ENCODE data around the gene ATPAF1.

ATPAF1 gene

DNA sequence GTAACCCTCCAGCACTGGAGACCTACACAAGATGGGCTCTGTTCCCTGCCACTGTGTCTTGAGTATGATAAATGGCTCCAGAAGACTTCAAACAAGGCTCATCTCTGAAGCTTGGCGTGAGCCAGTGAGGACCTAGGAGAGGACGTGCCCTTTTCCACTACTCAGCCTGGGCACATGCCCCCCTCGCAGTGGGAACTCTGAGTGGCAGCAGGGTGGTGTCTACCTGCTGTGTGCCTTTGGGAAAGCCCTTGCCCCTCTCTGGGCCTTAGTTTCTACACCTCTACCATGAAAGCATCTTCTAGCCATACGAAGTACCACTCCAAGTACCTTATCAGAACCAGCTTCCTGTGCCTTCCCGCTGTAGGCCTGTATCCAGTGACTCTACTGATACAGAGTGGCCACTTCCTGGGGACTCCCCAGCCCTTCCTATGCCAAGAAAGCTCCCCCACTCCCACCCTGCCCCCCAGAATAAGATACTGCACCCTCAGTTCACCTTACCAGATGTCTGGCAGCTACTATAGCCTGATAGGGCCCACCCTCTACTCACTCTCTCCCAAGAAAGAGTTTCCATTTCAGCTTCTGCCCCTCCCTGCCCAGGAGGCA is 48.4 kb downstream of the ATPAF1 start:
- Histone ChIP-seq H3K9me3 (ENCODE audit: control insufficient read depth, low read depth, low read length) (no peaks in the 10 kb centered on the region), H3K4me3 (ENCODE audit: low read length) (no peak overlapping the region), H3K27me3 (ENCODE audit: control insufficient read depth, insufficient read depth, low read length) (peaks cover 15% of the 10 kb centered on the region), H3K9ac (ENCODE audit: low read length) (no peak overlapping the region), H3K27ac (ENCODE audit: low read length) (no peak overlapping the region), H3K36me3 (ENCODE audit: control insufficient read depth, low read depth, low read length) (no peaks in the 10 kb centered on the region), H3K4me1 (ENCODE audit: control insufficient read depth, low read depth, low read length) (peaks cover 8% of the 10 kb centered on the region)

DNA sequence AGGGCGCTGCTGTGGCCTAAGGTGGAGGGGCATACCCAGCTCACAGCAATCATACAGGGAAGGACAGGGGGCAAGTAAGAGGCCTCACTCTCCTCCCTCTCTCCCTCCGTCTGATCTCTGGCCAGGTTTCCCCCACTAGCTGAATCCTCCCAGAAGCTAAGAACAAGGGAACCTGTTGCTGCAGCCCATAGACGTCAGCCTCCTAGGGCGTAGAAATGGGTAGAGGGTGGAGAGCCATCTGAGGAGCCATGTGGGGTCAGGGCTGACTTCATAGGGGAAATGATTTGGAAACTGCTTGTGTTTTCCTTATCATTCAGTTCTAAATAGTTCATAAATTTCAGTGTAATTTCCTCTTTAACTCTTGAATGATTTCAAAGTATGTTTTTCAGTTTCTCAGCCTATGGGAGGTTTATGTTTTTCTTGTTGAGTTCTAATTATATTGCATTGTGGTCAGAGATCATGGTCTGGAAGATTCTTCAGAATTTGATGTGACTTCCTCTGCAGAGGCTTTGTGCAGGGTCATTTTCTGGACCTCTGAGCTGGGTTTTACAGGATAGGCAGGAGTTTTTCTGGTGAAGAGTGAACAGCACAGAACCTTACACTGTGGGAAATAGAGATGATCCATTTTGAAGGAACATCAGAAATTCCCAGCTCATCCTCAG is 49.3 kb downstream of the ATPAF1 start:
- peaks cover 15% of the 10 kb centered on the region for H3K27me3 ChIP-seq (ENCODE audit: control insufficient read depth, insufficient read depth, low read length)
- no peak overlapping the region for H3K4me3 ChIP-seq (ENCODE audit: low read length)
- H3K27ac ChIP-seq (ENCODE audit: low read length): no peak overlapping the region
- H3K9me3 ChIP-seq (ENCODE audit: control insufficient read depth, low read depth, low read length): no peaks in the 10 kb centered on the region
- peaks cover 17% of the 10 kb centered on the region for H3K4me1 ChIP-seq (ENCODE audit: control insufficient read depth, low read depth, low read length)
- H3K9ac ChIP-seq (ENCODE audit: low read length): no peak overlapping the region
- H3K36me3 ChIP-seq (ENCODE audit: control insufficient read depth, low read depth, low read length): no peaks in the 10 kb centered on the region

DNA sequence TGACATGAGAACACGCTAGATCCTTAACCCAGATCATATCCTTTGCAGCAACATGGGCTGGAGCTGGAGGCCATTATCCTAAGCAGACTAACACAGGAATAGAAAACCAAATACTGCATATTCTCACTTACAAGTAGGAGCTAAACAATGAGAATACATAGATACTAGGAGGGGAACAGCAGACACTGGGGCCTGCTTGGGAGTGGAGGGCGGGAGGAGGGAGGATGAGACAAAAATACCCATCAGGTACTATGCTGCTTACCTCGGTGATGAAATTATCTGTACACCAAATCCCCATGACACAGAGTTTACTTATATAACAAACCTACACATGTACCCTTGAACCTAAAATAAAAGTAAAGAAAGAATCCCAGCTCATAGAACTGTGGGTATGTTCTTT is 50.3 kb downstream of the ATPAF1 start:
- Histone ChIP-seq H3K9ac (ENCODE audit: low read length) (no peak overlapping the region), H3K27ac (ENCODE audit: low read length) (no peak overlapping the region), H3K4me1 (ENCODE audit: control insufficient read depth, low read depth, low read length) (peaks cover 25% of the 10 kb centered on the region), H3K4me3 (ENCODE audit: low read length) (no peak overlapping the region), H3K9me3 (ENCODE audit: control insufficient read depth, low read depth, low read length) (no peaks in the 10 kb centered on the region), H3K36me3 (ENCODE audit: control insufficient read depth, low read depth, low read length) (no peaks in the 10 kb centered on the region), H3K27me3 (ENCODE audit: control insufficient read depth, insufficient read depth, low read length) (peaks cover 15% of the 10 kb centered on the region)

DNA sequence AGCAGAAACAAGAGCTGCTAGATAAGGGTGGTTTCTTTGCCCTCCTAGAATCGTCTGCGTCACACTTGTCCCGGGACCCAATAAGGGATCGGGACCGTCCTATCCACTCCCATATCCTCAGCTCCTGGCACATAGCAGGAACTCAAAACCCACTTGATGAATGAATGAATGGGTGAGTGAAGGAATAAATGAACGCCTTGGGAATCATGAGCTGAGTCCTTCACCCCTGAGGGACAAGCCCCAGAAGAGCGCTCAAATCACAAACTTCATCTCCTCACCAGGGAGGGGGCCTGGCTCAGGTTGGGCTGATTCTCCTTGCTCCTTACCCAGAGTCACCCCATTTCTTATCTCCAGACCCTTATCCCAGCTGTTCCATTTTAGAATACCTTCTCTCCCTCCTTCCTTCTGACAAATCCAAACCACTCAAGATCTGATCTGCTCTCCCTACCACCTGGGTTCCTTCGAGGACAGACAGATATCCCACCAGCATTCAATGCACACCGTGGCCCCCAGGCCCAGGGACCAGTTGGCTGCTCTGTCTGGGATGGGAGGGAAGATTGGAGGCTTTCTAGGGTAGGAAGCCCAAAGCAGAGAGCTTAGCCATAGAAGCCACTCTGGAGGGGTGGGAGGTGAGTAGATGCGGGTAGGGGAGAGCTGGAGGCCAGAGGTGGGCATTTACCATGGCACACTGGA is 50.9 kb downstream of the ATPAF1 start:
- Histone ChIP-seq H3K4me3 (ENCODE audit: low read length) (peak overlapping the region; percentile 72), H3K4me1 (ENCODE audit: control insufficient read depth, low read depth, low read length) (peaks cover 25% of the 10 kb centered on the region), H3K27me3 (ENCODE audit: control insufficient read depth, insufficient read depth, low read length) (peaks cover 15% of the 10 kb centered on the region), H3K9me3 (ENCODE audit: control insufficient read depth, low read depth, low read length) (no peaks in the 10 kb centered on the region), H3K36me3 (ENCODE audit: control insufficient read depth, low read depth, low read length) (no peaks in the 10 kb centered on the region), H3K27ac (ENCODE audit: low read length) (no peak overlapping the region), H3K9ac (ENCODE audit: low read length) (peak overlapping the region; percentile 58)

DNA sequence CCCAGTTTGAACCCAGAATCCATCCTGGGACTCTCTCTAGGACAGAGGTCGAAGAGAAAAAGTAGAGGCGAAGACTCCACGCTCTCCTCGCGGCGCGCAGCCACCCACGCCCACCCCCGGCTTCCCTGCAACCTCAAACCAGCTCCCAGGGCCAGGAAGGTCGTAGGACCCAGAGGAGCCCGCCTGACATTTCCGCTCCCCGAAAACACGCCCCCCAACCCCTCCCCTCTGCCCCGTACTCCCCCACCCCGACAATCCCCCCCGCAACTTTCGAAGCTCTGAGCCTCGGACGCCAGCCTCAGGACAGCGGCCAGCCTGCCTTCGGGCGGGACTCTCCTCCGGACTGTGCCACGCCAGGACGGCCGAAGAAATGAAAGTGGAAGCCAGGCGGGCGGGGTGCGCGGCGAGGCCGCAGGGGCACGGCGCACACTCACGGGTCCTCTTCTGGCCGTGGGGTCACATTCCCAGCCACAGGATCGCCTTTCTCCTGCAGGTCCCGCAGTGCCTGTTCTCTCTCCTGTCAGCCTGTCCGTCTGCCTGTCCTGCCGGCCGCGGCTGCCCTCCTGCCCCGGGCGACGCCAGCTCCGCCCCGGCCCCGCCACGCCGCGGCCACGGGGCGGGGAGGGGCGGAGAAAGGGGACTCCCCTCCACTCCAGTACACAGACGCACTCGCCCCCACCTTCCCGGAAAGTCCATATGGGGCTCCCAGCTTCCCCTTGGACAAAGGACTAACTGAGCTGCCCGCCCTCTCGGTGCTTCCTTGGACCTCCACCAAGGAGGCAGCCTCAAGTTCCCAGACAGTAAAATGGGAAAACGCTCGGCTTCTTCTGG is 51.7 kb downstream of the ATPAF1 start, which contains the start of gene MOB3C:
TSS of gene MOB3C (minus strand) at position 535 of the 831 bp plus-strand sequence. CDS start 3,490 bp downstream, outside the sequence.
- Histone ChIP-seq H3K4me3 (ENCODE audit: low read length) (peak within 1 kb of the TSS; percentile 72), H3K27me3 (ENCODE audit: control insufficient read depth, insufficient read depth, low read length) (peaks cover 15% of the 10 kb centered on the region), H3K9ac (ENCODE audit: low read length) (peak within 1 kb of the TSS; percentile 58), H3K4me1 (ENCODE audit: control insufficient read depth, low read depth, low read length) (peaks cover 31% of the 10 kb centered on the region), H3K36me3 (ENCODE audit: control insufficient read depth, low read depth, low read length) (no peaks in the 10 kb centered on the region), H3K9me3 (ENCODE audit: control insufficient read depth, low read depth, low read length) (no peaks in the 10 kb centered on the region), H3K27ac (ENCODE audit: low read length) (no peak within 1 kb of the TSS)

DNA sequence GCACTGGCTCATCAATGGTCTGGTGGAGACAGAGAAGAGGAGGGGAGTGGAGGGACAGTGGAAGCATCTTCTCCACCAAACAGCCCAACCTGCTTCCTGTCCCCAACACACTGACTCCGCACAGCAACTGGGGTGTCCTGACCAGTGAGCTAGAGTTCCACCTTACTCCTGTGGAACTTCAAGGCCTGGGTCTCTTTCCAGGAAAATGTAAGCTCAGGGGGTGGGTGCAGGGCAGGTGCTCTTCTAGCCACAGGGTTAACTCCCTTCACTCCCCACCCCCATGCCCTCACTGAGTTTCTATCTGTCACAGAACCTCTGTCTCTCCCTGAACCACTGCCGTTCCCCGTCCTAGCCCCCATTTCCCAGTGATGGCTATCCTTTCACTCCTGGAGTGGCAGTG is 52.4 kb downstream of the ATPAF1 start:
- H3K27me3 ChIP-seq (ENCODE audit: control insufficient read depth, insufficient read depth, low read length): peaks cover 15% of the 10 kb centered on the region
- H3K27ac ChIP-seq (ENCODE audit: low read length): no peak overlapping the region
- no peaks in the 10 kb centered on the region for H3K36me3 ChIP-seq (ENCODE audit: control insufficient read depth, low read depth, low read length)
- H3K4me1 ChIP-seq (ENCODE audit: control insufficient read depth, low read depth, low read length): peaks cover 37% of the 10 kb centered on the region
- no peaks in the 10 kb centered on the region for H3K9me3 ChIP-seq (ENCODE audit: control insufficient read depth, low read depth, low read length)
- no peak overlapping the region for H3K9ac ChIP-seq (ENCODE audit: low read length)
- peak overlapping the region; percentile 72 for H3K4me3 ChIP-seq (ENCODE audit: low read length)

DNA sequence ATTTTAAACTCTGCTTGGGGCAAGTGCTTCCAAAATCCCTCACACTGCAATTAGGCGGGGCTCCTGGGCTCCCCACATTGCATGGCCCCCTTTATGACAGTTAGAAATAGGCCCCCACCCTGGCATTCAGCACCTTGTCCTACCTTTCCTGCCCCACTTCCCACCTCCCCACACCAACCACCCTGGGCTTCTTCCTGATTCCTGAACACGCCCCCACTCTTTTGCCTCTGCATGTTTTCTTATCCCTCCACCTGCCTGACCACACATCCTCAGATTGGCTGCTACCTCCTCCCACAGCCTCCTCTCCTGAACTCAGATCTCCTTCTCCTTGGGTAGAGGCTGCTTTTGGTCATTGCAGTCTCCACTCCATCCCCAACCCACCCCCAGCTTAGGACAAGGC is 53.1 kb downstream of the ATPAF1 start:
- peaks cover 15% of the 10 kb centered on the region for H3K27me3 ChIP-seq (ENCODE audit: control insufficient read depth, insufficient read depth, low read length)
- no peak overlapping the region for H3K4me3 ChIP-seq (ENCODE audit: low read length)
- no peak overlapping the region for H3K9ac ChIP-seq (ENCODE audit: low read length)
- peaks cover 37% of the 10 kb centered on the region for H3K4me1 ChIP-seq (ENCODE audit: control insufficient read depth, low read depth, low read length)
- no peaks in the 10 kb centered on the region for H3K36me3 ChIP-seq (ENCODE audit: control insufficient read depth, low read depth, low read length)
- H3K9me3 ChIP-seq (ENCODE audit: control insufficient read depth, low read depth, low read length): no peaks in the 10 kb centered on the region
- H3K27ac ChIP-seq (ENCODE audit: low read length): no peak overlapping the region

DNA sequence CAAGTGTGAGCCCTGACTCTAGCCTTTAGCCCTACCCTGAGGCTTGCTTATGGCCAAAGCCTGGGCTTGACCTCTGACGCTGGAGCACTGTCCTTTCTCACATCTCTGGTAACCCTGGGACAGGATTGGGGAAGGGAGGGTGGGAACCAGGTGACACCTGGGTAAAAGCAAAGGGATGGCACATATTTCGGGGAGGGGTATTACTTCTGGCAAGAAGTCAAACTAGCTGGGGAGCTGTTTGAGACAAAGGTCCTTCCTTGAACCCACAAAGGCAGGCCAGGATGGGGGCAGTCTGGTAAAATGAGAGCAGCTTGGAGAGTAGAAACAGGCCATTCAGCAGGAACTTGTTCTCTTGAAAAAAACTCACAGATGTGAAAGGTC is 53.6 kb downstream of the ATPAF1 start:
- Histone ChIP-seq H3K36me3 (ENCODE audit: control insufficient read depth, low read depth, low read length) (peaks cover 3% of the 10 kb centered on the region), H3K4me3 (ENCODE audit: low read length) (no peak overlapping the region), H3K27me3 (ENCODE audit: control insufficient read depth, insufficient read depth, low read length) (peaks cover 15% of the 10 kb centered on the region), H3K27ac (ENCODE audit: low read length) (no peak overlapping the region), H3K9ac (ENCODE audit: low read length) (no peak overlapping the region), H3K4me1 (ENCODE audit: control insufficient read depth, low read depth, low read length) (peaks cover 37% of the 10 kb centered on the region), H3K9me3 (ENCODE audit: control insufficient read depth, low read depth, low read length) (no peaks in the 10 kb centered on the region)

DNA sequence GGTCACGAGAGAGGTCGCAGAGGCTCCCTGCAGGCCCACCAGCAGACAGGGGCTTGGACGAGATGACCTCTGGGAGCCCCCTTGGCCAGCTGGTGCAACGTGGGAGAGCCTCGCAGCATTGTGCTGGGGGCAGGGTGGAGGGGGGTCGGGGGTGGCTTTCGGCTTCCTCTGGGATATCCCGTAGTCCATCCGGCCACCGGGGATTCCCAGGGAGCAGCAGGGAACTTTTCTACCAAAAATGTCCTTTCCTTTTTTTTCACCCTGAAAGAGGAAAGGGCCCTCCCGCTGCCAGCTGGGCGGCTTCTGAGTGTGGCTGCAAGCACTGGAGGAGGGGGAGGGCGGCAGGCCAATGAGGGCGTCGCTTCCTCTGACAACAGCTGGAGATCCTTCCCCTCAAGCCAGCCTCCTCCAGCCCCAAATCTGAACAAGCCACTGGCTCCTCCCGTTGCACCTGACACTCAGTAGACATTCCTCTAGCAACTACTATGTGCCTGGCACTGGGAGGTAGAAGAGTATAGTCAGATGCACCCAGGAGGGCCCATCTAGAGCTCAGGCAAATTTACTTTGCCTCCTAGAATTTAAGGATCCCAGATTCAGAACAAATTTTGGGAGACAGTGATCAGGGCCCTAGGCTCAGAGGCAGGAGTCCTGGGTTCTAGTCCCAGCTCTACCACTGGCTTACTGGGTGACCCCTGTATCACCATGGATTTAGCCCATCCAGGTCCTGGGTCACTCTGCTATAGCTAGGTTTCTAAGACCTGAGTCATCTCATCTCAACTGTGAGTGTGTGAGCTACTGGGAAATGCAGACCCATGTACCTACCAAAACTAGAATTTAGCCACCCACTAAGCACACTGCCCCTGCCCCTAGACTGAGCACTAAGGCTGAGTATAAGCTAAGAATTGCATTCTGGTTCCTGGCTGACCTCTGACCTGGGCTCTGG is 54.2 kb downstream of the ATPAF1 start:
- Histone ChIP-seq H3K27me3 (ENCODE audit: control insufficient read depth, insufficient read depth, low read length) (peaks cover 15% of the 10 kb centered on the region), H3K27ac (ENCODE audit: low read length) (no peak overlapping the region), H3K4me3 (ENCODE audit: low read length) (peak overlapping the region; percentile 39), H3K36me3 (ENCODE audit: control insufficient read depth, low read depth, low read length) (peaks cover 7% of the 10 kb centered on the region), H3K4me1 (ENCODE audit: control insufficient read depth, low read depth, low read length) (peaks cover 37% of the 10 kb centered on the region), H3K9ac (ENCODE audit: low read length) (peak overlapping the region; percentile 25), H3K9me3 (ENCODE audit: control insufficient read depth, low read depth, low read length) (no peaks in the 10 kb centered on the region)

DNA sequence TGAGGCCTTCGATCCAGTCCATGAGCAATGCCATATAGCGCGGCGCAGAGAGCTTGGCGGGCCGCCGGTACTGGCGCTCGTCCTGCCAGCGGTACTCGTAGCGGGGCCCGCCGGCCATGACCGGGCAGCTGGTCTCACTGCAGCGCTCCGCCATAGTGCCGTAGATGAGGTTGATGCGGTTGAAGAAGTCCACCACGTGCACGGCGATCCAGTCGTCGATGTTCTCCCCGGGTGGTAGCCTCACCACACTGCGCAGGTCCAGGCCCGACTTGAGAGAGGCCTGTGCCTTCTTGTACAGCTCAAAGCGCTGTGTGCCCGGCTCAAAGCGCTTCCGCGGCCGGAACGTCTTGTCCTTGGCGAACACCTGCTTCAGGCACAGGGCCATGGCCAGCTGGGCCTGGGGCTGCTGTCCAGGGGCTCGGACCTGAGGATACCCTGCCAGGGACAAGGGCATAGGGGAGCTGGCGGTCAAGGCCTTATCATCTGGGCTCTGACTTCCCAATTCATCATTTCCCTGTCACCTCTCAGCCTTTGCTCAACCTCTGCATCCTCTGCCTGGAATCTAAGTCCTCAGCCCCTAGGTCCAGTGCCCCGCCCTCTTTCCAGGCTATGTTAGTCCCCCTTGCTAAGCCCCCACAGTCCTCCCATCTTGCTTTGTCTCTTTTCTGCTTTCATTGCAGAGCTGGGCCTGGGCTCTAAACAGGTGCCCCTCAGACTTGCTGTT is 55.1 kb downstream of the ATPAF1 start:
- peaks cover 12% of the 10 kb centered on the region for H3K27me3 ChIP-seq (ENCODE audit: control insufficient read depth, insufficient read depth, low read length)
- H3K4me1 ChIP-seq (ENCODE audit: control insufficient read depth, low read depth, low read length): peaks cover 37% of the 10 kb centered on the region
- peak overlapping the region; percentile 39 for H3K4me3 ChIP-seq (ENCODE audit: low read length)
- H3K36me3 ChIP-seq (ENCODE audit: control insufficient read depth, low read depth, low read length): peaks cover 10% of the 10 kb centered on the region
- no peaks in the 10 kb centered on the region for H3K9me3 ChIP-seq (ENCODE audit: control insufficient read depth, low read depth, low read length)
- no peak overlapping the region for H3K27ac ChIP-seq (ENCODE audit: low read length)
- H3K9ac ChIP-seq (ENCODE audit: low read length): peak overlapping the region; percentile 25

Measured in iPS-18a (cell line).